SJSA1 (cell line): ENCODE measurements around the gene PLXNA4. TPM values are rescaled to one million over a fixed set of nuclear protein-coding genes. Genes with fewer than 3 reads are reported as not detected.

Source experiments
- DNase-seq, 2 experiments: peaks; one replicate each; pipeline ENCODE4 v3.0.0-alpha.2; 2015 to 2020; ENCODE audit warnings: low spot score in 2 of 2, low read depth in 1 of 2
- H3K27ac ChIP-seq: fragments of 250-450 bp; sonication (Bioruptor Pico); 2 replicates; pipeline ENCODE4 v1.5.1; 2020; ENCODE audit warnings: mild to moderate bottlenecking, moderate library complexity
- H3K27me3 ChIP-seq: fragments of 250-450 bp; sonication (Bioruptor Pico); replicated peaks from 2 replicates; pipeline ENCODE4 v1.5.1; 2020; ENCODE audit warnings: mild to moderate bottlenecking, moderate library complexity
- H3K36me3 ChIP-seq: fragments of 250-450 bp; sonication (Bioruptor Pico); 2 replicates; pipeline ENCODE4 v1.5.1; 2020; ENCODE audit warnings: mild to moderate bottlenecking
- H3K4me1 ChIP-seq: fragments of 250-450 bp; sonication (Bioruptor Pico); replicated peaks from 2 replicates; pipeline ENCODE4 v1.6.1; 2021; ENCODE audit warnings: mild to moderate bottlenecking
- H3K4me3 ChIP-seq: fragments of 250-450 bp; sonication (Bioruptor Pico); 2 replicates; pipeline ENCODE4 v1.5.1; 2020; ENCODE audit warnings: mild to moderate bottlenecking
- H3K9me3 ChIP-seq: fragments of 250-450 bp; sonication (Bioruptor Pico); replicated peaks from 2 replicates; pipeline ENCODE4 v1.5.1; 2020; ENCODE audit warnings: mild to moderate bottlenecking
- total RNA-seq: library from RNA; depleted of rRNA; stranded (reverse); fragments of >200 nt; shearing (Covaris generic); gene quantifications from 2 replicates; pipeline ENCODE4 v1.2.3, GENCODE V29; 2014

The PLXNA4 gene
- total RNA-seq, 1 experiment from 2014 or later: not detected

DNA sequence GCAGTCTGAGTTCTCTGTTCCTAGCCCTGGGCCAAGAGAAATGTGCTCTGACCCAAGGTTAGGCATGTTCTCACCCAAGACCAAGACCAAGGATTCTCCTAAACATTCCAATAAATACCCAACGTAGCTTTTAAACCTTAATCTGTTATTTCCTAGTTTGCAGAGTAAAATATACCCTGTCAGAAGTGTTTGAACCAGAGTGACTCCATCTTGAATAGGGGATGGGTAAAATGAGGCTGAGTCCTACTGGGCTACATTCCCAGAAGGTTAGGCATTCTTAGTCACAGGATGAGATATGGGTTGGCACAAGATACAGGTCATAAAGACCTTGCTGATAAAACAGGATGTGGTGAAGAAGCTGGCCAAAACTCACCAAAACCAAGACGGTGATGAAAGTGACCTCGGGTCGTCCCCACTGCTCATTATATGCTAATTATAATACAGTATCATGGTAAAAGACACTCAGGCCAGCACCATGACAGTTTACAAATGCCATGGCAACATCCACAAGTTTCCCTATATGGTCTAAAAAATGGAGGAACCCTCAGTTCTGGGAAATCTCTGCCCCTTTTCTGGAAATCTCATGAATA is 27.7 kb downstream of the PLXNA4 start:
- no peaks in the 10 kb centered on the region for H3K4me1 ChIP-seq
- H3K27ac ChIP-seq: no peak overlapping the region
- H3K4me3 ChIP-seq: no peak overlapping the region
- no peak for DNase-seq
- no peaks in the 10 kb centered on the region for H3K9me3 ChIP-seq
- H3K36me3 ChIP-seq: no peaks in the 10 kb centered on the region
- H3K27me3 ChIP-seq: no peaks in the 10 kb centered on the region

GRCh38 chr7:132547821-132548220 is 28.4 kb downstream of the PLXNA4 start:
- no peak for DNase-seq
- no peaks in the 10 kb centered on the region for H3K9me3 ChIP-seq
- no peaks in the 10 kb centered on the region for H3K27me3 ChIP-seq
- no peak overlapping the region for H3K27ac ChIP-seq
- H3K36me3 ChIP-seq: no peaks in the 10 kb centered on the region
- no peak overlapping the region for H3K4me3 ChIP-seq
- no peaks in the 10 kb centered on the region for H3K4me1 ChIP-seq

DNA sequence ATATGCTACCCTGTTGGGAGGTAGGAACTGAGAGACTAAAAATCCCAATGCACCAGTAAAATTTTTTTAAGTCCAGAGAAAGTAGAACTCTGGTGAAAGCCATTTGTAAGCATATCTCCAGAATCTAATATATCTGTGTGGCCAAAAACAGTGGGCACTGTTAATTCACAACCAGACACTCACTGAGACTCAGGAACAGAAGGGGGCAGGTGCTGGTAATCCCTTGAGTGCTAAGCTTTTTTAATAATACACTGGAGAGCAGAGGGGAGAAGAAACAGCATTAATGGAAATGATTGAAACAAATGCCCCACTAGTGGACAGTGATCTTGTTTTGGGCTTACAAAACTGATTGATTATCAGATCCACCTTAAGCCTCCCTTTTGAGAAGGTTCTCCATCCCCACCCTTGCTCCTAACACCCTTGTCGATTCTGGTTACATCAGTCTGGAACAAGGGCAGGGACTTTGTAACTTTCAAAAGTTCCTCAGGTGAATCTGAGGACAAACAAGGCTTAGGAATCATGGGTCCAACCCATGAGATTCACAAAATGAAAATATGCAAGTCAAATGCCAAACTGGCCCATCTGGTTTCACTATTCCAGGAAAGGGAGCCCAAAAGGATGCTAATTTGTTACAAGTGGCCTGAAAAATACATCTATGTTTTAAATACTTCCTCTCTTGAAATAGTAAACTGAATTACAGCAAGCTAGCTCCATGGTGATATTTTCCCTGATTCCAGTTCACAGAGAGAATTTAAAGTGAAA is 29.7 kb downstream of the PLXNA4 start:
- no peak for DNase-seq
- Histone ChIP-seq H3K36me3 (no peaks in the 10 kb centered on the region), H3K4me3 (no peak overlapping the region)

GRCh38 chr7:132545756-132546155 is 30.5 kb downstream of the PLXNA4 start:
- no peak overlapping the region for H3K27ac ChIP-seq
- H3K36me3 ChIP-seq: no peaks in the 10 kb centered on the region
- H3K27me3 ChIP-seq: no peaks in the 10 kb centered on the region
- H3K4me3 ChIP-seq: no peak overlapping the region
- no peaks in the 10 kb centered on the region for H3K9me3 ChIP-seq
- no peak for DNase-seq
- no peaks in the 10 kb centered on the region for H3K4me1 ChIP-seq

More for the DNA sequence above, 29.7 kb downstream of the PLXNA4 start:
- Histone ChIP-seq H3K9me3 (no peaks in the 10 kb centered on the region), H3K4me1 (no peaks in the 10 kb centered on the region), H3K27me3 (no peaks in the 10 kb centered on the region), H3K27ac (no peak overlapping the region)

DNA sequence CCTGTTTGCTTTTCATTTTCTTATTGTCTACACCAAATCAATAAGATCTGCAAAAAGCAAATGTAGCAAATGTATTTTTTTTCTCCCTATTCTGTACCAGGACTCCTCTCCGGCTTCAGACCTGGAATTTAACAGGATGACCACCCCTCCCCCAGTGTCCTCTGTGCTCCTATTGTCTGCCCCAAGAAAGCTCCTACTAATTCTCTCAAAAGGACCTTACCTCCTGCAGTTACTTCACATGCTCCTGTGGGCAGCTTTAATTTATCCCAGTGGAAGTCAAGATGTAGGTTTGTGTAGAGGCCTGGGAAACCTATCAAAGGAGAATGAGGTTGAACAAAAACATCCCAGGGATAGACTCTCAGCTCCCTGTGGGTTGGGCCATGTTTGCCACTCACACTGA is 31.3 kb downstream of the PLXNA4 start:
- H3K4me1 ChIP-seq: no peaks in the 10 kb centered on the region
- H3K27ac ChIP-seq: no peak overlapping the region
- H3K9me3 ChIP-seq: no peaks in the 10 kb centered on the region

DNA sequence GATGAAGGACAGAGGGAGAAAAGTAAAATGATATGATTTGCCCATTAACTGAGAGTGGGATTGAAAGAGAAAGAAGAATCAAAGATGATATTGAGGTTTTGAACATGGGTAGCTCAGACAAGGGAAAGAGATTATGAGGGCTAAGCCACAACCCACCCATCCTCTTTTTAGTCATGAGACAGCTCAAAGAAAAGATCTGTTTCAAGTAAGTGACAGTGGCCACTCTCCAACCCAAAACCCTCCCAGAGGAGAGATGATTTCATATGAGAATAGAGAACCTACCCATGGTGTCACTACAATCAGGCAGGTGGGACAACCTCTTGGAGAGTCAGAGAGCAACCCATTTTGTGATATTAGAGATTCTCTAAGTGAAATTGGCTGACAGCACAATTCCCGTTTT is 32.2 kb downstream of the PLXNA4 start:
- Histone ChIP-seq H3K9me3 (no peaks in the 10 kb centered on the region), H3K36me3 (no peaks in the 10 kb centered on the region)
- no peak for DNase-seq

More for the DNA sequence above, 31.3 kb downstream of the PLXNA4 start:
- Histone ChIP-seq H3K27me3 (no peaks in the 10 kb centered on the region), H3K4me3 (no peak overlapping the region), H3K36me3 (no peaks in the 10 kb centered on the region)
- DNase-seq: no peak

DNA sequence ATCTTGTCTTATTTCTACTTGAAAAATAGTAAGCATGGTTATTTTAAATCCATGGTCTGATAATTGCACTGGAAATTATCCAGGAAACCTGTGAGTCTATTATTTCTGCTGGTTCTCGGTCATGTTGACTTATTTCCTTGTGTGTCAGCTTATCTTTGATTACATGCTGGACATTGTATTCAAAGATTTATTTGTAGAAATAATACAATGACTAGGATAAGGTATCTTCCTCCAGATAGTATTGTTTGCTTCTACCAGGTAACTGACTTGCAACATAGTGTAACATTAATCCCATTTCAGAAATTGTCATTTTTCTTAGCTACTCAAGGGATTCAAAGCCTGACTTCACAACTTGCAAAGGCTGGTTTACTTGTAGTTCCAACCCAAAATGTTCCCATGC is 33.4 kb downstream of the PLXNA4 start:
- Histone ChIP-seq H3K4me1 (no peaks in the 10 kb centered on the region), H3K27ac (no peak overlapping the region)
- no peak for DNase-seq

More for the DNA sequence above, 32.2 kb downstream of the PLXNA4 start:
- no peaks in the 10 kb centered on the region for H3K4me1 ChIP-seq
- no peak overlapping the region for H3K4me3 ChIP-seq
- H3K27ac ChIP-seq: no peak overlapping the region
- H3K27me3 ChIP-seq: peaks cover 7% of the 10 kb centered on the region; the same call in 1 of the 2 replicates

GRCh38 chr7:132541656-132542055 is 34.6 kb downstream of the PLXNA4 start:
- no peak overlapping the region for H3K4me3 ChIP-seq
- no peaks in the 10 kb centered on the region for H3K9me3 ChIP-seq
- H3K36me3 ChIP-seq: no peaks in the 10 kb centered on the region
- H3K27ac ChIP-seq: no peak overlapping the region
- peaks cover 7% of the 10 kb centered on the region; the same call in 1 of the 2 replicates for H3K27me3 ChIP-seq
- H3K4me1 ChIP-seq: no peaks in the 10 kb centered on the region
- DNase-seq: no peak

More for the DNA sequence above, 33.4 kb downstream of the PLXNA4 start:
- no peaks in the 10 kb centered on the region for H3K9me3 ChIP-seq
- no peaks in the 10 kb centered on the region for H3K36me3 ChIP-seq
- no peak overlapping the region for H3K4me3 ChIP-seq
- peaks cover 7% of the 10 kb centered on the region; the same call in 1 of the 2 replicates for H3K27me3 ChIP-seq

- Histone ChIP-seq H3K27ac (no peak overlapping the region), H3K9me3 (no peaks in the 10 kb centered on the region), H3K36me3 (no peaks in the 10 kb centered on the region), H3K4me3 (no peak overlapping the region), H3K4me1 (no peaks in the 10 kb centered on the region), H3K27me3 (peaks cover 10% of the 10 kb centered on the region; the same call in 1 of the 2 replicates)
- DNase-seq: no peak
Measured at GRCh38 chr7:132537456-132538145, 38.7 kb downstream of the PLXNA4 start.

DNA sequence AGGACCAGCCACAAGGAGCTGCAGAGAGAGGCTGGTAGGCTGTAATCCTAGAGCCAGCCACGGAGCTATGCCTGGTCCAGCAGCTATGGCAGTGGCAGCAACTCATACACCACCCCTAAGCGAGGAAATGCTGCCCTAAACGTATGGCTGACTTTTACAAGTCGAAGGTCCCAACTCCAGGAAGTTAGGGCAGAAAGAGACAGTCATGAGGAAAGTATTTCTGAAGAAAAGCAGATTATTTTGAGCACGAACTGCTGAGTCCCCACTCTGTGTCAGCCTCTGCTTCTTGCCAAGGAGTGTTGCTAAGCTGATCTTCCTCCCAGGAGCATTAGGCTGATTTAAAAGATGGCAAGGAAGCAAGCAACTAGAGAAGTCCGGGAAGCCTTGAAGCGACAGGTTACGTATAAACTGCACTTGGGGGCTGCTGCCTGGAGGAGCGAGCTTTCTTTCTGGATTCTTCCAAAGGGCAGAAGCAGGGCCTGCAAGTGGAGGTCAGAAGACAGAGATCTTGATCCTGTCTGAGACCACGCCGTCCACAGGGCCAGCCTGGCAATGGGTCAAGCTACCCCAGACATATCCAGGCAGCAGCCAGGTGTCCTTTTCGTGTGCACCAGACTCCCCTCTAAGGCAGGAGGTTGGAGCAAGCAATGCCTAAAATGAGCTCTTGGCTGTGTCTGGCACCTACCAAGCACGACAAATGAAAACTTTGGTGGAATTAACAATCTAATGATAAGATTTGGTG is 39.4 kb downstream of the PLXNA4 start:
- no peak for DNase-seq
- Histone ChIP-seq H3K9me3 (no peaks in the 10 kb centered on the region), H3K27ac (no peak overlapping the region), H3K4me3 (no peak overlapping the region), H3K36me3 (no peaks in the 10 kb centered on the region), H3K27me3 (peaks cover 10% of the 10 kb centered on the region; the same call in 1 of the 2 replicates), H3K4me1 (no peaks in the 10 kb centered on the region)

GRCh38 chr7:132533916-132534315 is 42.4 kb downstream of the PLXNA4 start:
- Histone ChIP-seq H3K4me1 (no peaks in the 10 kb centered on the region), H3K27ac (no peak overlapping the region)

DNA sequence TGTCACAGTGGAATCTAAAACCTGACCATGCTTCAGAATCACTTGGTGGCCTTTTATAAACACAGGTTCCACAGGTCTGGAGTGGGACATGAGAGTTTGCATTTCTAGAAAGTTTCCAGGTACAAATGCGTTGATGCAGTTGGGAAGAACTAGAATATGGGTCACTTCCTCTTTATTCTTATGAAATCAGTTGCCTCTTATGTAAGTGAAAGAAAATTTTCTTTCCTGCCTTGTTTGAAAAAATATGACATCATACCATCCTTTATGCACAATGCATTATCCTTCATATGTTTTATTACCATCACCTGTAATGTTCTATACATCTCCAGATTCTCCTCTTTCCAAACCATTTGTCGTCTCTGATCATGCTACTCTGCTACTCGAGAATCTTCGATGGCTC is 44.0 kb downstream of the PLXNA4 start:
- Histone ChIP-seq H3K36me3 (no peaks in the 10 kb centered on the region), H3K27me3 (peaks cover 3% of the 10 kb centered on the region), H3K4me1 (no peaks in the 10 kb centered on the region), H3K27ac (no peak overlapping the region), H3K9me3 (no peaks in the 10 kb centered on the region), H3K4me3 (no peak overlapping the region)
- no peak for DNase-seq

More at GRCh38 chr7:132533916-132534315, 42.4 kb downstream of the PLXNA4 start:
- no peaks in the 10 kb centered on the region for H3K9me3 ChIP-seq
- H3K27me3 ChIP-seq: peaks cover 3% of the 10 kb centered on the region
- DNase-seq: no peak
- H3K36me3 ChIP-seq: no peaks in the 10 kb centered on the region
- no peak overlapping the region for H3K4me3 ChIP-seq

- no peaks in the 10 kb centered on the region for H3K4me1 ChIP-seq
- DNase-seq: no peak
- H3K9me3 ChIP-seq: no peaks in the 10 kb centered on the region
- H3K27me3 ChIP-seq: peaks cover 3% of the 10 kb centered on the region
- no peak overlapping the region for H3K4me3 ChIP-seq
- H3K36me3 ChIP-seq: no peaks in the 10 kb centered on the region
- H3K27ac ChIP-seq: no peak overlapping the region
Measured at GRCh38 chr7:132531562-132531961, 44.7 kb downstream of the PLXNA4 start.
